MV-4-11 (cell line): ENCODE data around the gene LITAF.
"Not testable (repeated sequence)": the region's sequence is repeated elsewhere in the genome, so short reads cannot be mapped to it uniquely, and the experiment has no call there.

Experiments used
- DNase-seq: peaks from one replicate; lab custom pipeline; 2025; lab: John Stamatoyannopoulos, UW

LITAF gene

GRCh38 chr16:11620243-11621003 lies 33.7 kb upstream of the LITAF start:
- DNase-seq, result no peak

GRCh38 chr16:11619327-11619851 lies 32.7 kb upstream of the LITAF start:
- peak; percentile 55 for DNase-seq

GRCh38 chr16:11618107-11618717 lies 31.5 kb upstream of the LITAF start:
- no peak for DNase-seq

- DNase-seq, result no peak
Measured at GRCh38 chr16:11615748-11616447, 29.2 kb upstream of the LITAF start.

GRCh38 chr16:11614587-11615175 lies 28.0 kb upstream of the LITAF start:
- DNase-seq, result no peak

GRCh38 chr16:11613381-11614303 lies 26.9 kb upstream of the LITAF start:
- DNase-seq, result peak; percentile 92

GRCh38 chr16:11612665-11613025 lies 25.9 kb upstream of the LITAF start:
- no peak for DNase-seq

GRCh38 chr16:11611871-11612664 lies 25.3 kb upstream of the LITAF start:
- peak; percentile 73 for DNase-seq

- DNase-seq, result no peak
Measured at GRCh38 chr16:11610580-11610979, 23.9 kb upstream of the LITAF start.

GRCh38 chr16:11610121-11610505 lies 23.4 kb upstream of the LITAF start:
- no peak for DNase-seq

GRCh38 chr16:11609474-11610120 lies 22.9 kb upstream of the LITAF start:
- peak; percentile 12 for DNase-seq

- no peak for DNase-seq
Measured at GRCh38 chr16:11605891-11606290, 19.2 kb upstream of the LITAF start.

- DNase-seq, result no peak
Measured at GRCh38 chr16:11605564-11605886, 18.8 kb upstream of the LITAF start.

- DNase-seq, result no peak
Measured at GRCh38 chr16:11604783-11605563, 18.3 kb upstream of the LITAF start.

- not testable (repeated sequence) for DNase-seq
Measured at GRCh38 chr16:11604296-11604695, 17.6 kb upstream of the LITAF start.

- DNase-seq, result no peak
Measured at GRCh38 chr16:11603331-11603750, 16.6 kb upstream of the LITAF start.

GRCh38 chr16:11602321-11602720 lies 15.6 kb upstream of the LITAF start:
- DNase-seq, result no peak

- no peak for DNase-seq
Measured at GRCh38 chr16:11601911-11602310, 15.2 kb upstream of the LITAF start.

- no peak for DNase-seq
Measured at GRCh38 chr16:11601425-11601824, 14.7 kb upstream of the LITAF start.
